Measurements from ENCODE around the gene IRF7. TPM values are rescaled to one million over a fixed set of nuclear protein-coding genes. Genes with fewer than 3 reads are reported as not detected.

IRF7 gene
- total and polyA plus RNA-seq, 4 donors, result 15.7 to 62.4 (median 37.0) TPM

GRCh38 chr11:611001-611996, 4.5 kb downstream of the IRF7 start:
- Histone ChIP-seq H3K9ac (ENCODE audit: low read depth in 1 of 2, low read length in 2 of 2) (no peak overlapping the region), H3K9me3 (ENCODE audit: control insufficient read depth in 4 of 4, low read length in 3 of 4) (no peaks in the 10 kb centered on the region), H3K4me1 (ENCODE audit: control insufficient read depth in 4 of 4, insufficient read depth in 4 of 4, low read length in 3 of 4) (peaks cover 20 to 85% (median 60%) of the 10 kb centered on the region in 4 donors), H3K27me3 (ENCODE audit: control insufficient read depth in 4 of 4, insufficient read depth in 4 of 4, low read length in 3 of 4) (no peaks in the 10 kb centered on the region), H3K4me3 (ENCODE audit: low read depth in 1 of 3, low read length in 3 of 3) (no peak overlapping the region), H3K36me3 (ENCODE audit: control insufficient read depth in 4 of 4, insufficient read depth in 3 of 4, low read depth in 1 of 4, low read length in 3 of 4) (peaks cover 12 to 45% (median 26%) of the 10 kb centered on the region in 4 donors), H3K27ac (ENCODE audit: low read depth in 1 of 2, low read length in 2 of 2) (peak overlapping the region; percentile 26 to 73)
- DNase-seq (ENCODE audit: low spot score), result no peak
- 51% methylated on average over 49 of the region's 49 CpGs for WGBS
- TF ChIP-seq NR2F2 (IDR thresholded peaks at IDR 0.05) (peak; percentile 83), RAD21 (IDR thresholded peaks at IDR 0.05) (no peak), EGR1 (IDR thresholded peaks at IDR 0.05; ENCODE audit: low read depth in 2 of 2) (peak in 1 of 2 donors; percentile 44), RXRA (IDR thresholded peaks at IDR 0.05) (peak; percentile 96 to 99), ZBTB33 (IDR thresholded peaks at IDR 0.05) (no peak), ATF3 (IDR thresholded peaks at IDR 0.05) (no peak), HNF4A (conservative IDR thresholded peaks at IDR 0.05) (peak; percentile 83 to 88), TAF1 (conservative IDR thresholded peaks at IDR 0.05) (no peak), SP1 (IDR thresholded peaks at IDR 0.05) (peak; percentile 82), HNF4G (IDR thresholded peaks at IDR 0.05) (peak; percentile 32)

DNA sequence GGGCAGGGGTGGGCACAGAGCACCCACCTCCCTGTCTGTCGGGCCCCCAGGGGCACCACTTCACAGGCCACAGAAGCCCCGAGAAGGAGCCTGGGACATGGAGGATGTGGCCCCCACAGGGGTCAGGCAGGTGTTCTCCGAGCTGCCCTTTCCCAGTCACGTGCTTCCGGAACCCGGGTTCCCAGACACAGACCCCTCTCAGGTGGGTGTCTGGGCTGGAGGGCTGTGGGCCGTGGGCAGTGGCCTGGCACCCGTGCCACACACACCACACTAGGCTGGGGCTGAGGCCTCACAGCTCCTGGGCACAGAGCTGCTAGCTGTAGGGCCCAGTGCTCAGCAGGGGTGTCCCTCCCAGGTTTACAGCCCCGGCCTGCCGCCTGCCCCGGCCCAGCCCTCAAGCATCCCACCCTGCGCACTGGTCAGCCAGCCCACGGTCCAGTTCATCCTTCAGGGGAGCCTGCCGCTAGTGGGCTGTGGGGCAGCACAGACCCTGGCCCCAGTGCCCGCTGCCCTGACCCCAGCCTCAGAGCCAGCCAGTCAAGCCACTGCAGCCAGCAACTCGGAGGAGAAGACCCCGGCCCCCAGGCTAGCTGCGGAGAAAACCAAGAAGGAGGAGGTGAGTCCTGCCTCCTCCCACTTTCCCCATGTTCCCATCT, 5.5 kb downstream of the IRF7 start:
- Histone ChIP-seq H3K9ac (ENCODE audit: low read depth in 1 of 2, low read length in 2 of 2) (no peak overlapping the region), H3K9me3 (ENCODE audit: control insufficient read depth in 4 of 4, low read length in 3 of 4) (no peaks in the 10 kb centered on the region), H3K4me3 (ENCODE audit: low read depth in 1 of 3, low read length in 3 of 3) (no peak overlapping the region), H3K27me3 (ENCODE audit: control insufficient read depth in 4 of 4, insufficient read depth in 4 of 4, low read length in 3 of 4) (no peaks in the 10 kb centered on the region), H3K27ac (ENCODE audit: low read depth in 1 of 2, low read length in 2 of 2) (peak overlapping the region; percentile 16 to 73), H3K36me3 (ENCODE audit: control insufficient read depth in 4 of 4, insufficient read depth in 3 of 4, low read depth in 1 of 4, low read length in 3 of 4) (peaks cover 12 to 49% (median 32%) of the 10 kb centered on the region in 4 donors), H3K4me1 (ENCODE audit: control insufficient read depth in 4 of 4, insufficient read depth in 4 of 4, low read length in 3 of 4) (peaks cover 22 to 90% (median 59%) of the 10 kb centered on the region in 4 donors)
- TF ChIP-seq YY1 (IDR thresholded peaks at IDR 0.05), result no peak
- TF ChIP-seq HNF4A (conservative IDR thresholded peaks at IDR 0.05), result no peak
- no peak for TF ChIP-seq ZBTB33 (IDR thresholded peaks at IDR 0.05)
- TF ChIP-seq EGR1 (IDR thresholded peaks at IDR 0.05; ENCODE audit: low read depth in 2 of 2), result no peak
- no peak for TF ChIP-seq NR2F2 (IDR thresholded peaks at IDR 0.05)
- TF ChIP-seq FOXA1 (IDR thresholded peaks at IDR 0.05), result no peak
- TF ChIP-seq ATF3 (IDR thresholded peaks at IDR 0.05), result no peak
- TF ChIP-seq JUND (IDR thresholded peaks at IDR 0.05), result no peak
- no peak for TF ChIP-seq MAX (IDR thresholded peaks at IDR 0.05)
- TF ChIP-seq GABPA (IDR thresholded peaks at IDR 0.05 in 1 of 2, conservative IDR thresholded peaks at IDR 0.05 in 1 of 2), result no peak
- no peak for TF ChIP-seq SP1 (IDR thresholded peaks at IDR 0.05)
- TF ChIP-seq REST (IDR thresholded peaks at IDR 0.05), result no peak
- TF ChIP-seq RXRA (IDR thresholded peaks at IDR 0.05), result no peak
- no peak for DNase-seq (ENCODE audit: low spot score)
- WGBS, result 93% methylated on average over 18 of the region's 18 CpGs

All from liver (tissue), 9 donors.